Activated T-helper 2 cell treated with anti-CD3 and anti-CD28 coated beads, Interferon-gamma antibody, Interleukin-2, Interleukin-4, amounts not matched to agents 10 μg/mL and 5 μg/mL and 100 μg/mL, durations not matched to agents 14 hours and 24 hours and 36 hours (primary cell): ENCODE results near the gene CLEC16A. TPM values are rescaled to one million over a fixed set of nuclear protein-coding genes. Genes with fewer than 3 reads are reported as not detected.
A peak's percentile ranks its signal among the peaks of the same experiment; 100 is the strongest.

ENCODE experiments used
- DNase-seq: peaks from one replicate; pipeline ENCODE4 v3.0.0; 2021; ENCODE audit warnings: low spot score
- H3K27ac Mint-ChIP-seq: one replicate; pipeline ENCODE4 v1.8.0; 2021; ENCODE audit warnings: mixed read lengths
- H3K27me3 Mint-ChIP-seq: one replicate; pipeline ENCODE4 v1.8.0; 2021; ENCODE audit warnings: low read depth, mixed read lengths
- H3K36me3 Mint-ChIP-seq: one replicate; pipeline ENCODE4 v1.8.0; 2021; ENCODE audit warnings: low read depth, mixed read lengths
- H3K4me1 Mint-ChIP-seq: one replicate; pipeline ENCODE4 v1.8.0; 2021; ENCODE audit warnings: low read depth, mixed read lengths
- H3K4me3 Mint-ChIP-seq: one replicate; pipeline ENCODE4 v1.8.0; 2021; ENCODE audit warnings: low read depth, mild to moderate bottlenecking, moderate library complexity, mixed read lengths
- H3K9me3 Mint-ChIP-seq: one replicate; pipeline ENCODE4 v1.8.0; 2021; ENCODE audit warnings: mixed read lengths
- intact Hi-C: fragments of 100-400 bp; cut with micrococcal nuclease; formaldehyde crosslinking; loops from one replicate; pipeline ENCODE4 v1.15.1; 2023
- total RNA-seq: library from RNA; stranded (reverse); gene quantifications from 2 replicates; pipeline ENCODE4 v1.2.3, GENCODE V29; 2022

CLEC16A gene
- total RNA-seq, 1 donor from 2014 or later: 48.7 TPM

GRCh38 chr16:11123666-11124065 lies 179.3 kb downstream of the CLEC16A start:
- intact Hi-C loops: no loop called here
- H3K27ac Mint-ChIP-seq: no peak overlapping the region

GRCh38 chr16:11125936-11126335 lies 181.6 kb downstream of the CLEC16A start:
- Mint-ChIP-seq H3K27me3 (no peaks in the 10 kb centered on the region), H3K36me3 (peaks cover 53% of the 10 kb centered on the region), H3K9me3 (no peaks in the 10 kb centered on the region), H3K4me3 (no peak overlapping the region), H3K4me1 (peaks cover 64% of the 10 kb centered on the region), H3K27ac (peak overlapping the region; percentile 66)
- intact Hi-C loops: no loop called here
- DNase-seq: no peak

More at GRCh38 chr16:11123666-11124065, 179.3 kb downstream of the CLEC16A start:
- Mint-ChIP-seq H3K9me3 (no peaks in the 10 kb centered on the region), H3K36me3 (peaks cover 67% of the 10 kb centered on the region), H3K4me3 (no peak overlapping the region), H3K4me1 (peaks cover 50% of the 10 kb centered on the region), H3K27me3 (no peaks in the 10 kb centered on the region)
- no peak for DNase-seq

GRCh38 chr16:11126399-11127054 lies 182.2 kb downstream of the CLEC16A start:
- Mint-ChIP-seq H3K27ac (peak overlapping the region; percentile 66), H3K9me3 (no peaks in the 10 kb centered on the region), H3K4me1 (peaks cover 67% of the 10 kb centered on the region), H3K4me3 (no peak overlapping the region), H3K27me3 (no peaks in the 10 kb centered on the region), H3K36me3 (peaks cover 51% of the 10 kb centered on the region)
- no peak for DNase-seq
- intact Hi-C loops: no loop called here

DNA sequence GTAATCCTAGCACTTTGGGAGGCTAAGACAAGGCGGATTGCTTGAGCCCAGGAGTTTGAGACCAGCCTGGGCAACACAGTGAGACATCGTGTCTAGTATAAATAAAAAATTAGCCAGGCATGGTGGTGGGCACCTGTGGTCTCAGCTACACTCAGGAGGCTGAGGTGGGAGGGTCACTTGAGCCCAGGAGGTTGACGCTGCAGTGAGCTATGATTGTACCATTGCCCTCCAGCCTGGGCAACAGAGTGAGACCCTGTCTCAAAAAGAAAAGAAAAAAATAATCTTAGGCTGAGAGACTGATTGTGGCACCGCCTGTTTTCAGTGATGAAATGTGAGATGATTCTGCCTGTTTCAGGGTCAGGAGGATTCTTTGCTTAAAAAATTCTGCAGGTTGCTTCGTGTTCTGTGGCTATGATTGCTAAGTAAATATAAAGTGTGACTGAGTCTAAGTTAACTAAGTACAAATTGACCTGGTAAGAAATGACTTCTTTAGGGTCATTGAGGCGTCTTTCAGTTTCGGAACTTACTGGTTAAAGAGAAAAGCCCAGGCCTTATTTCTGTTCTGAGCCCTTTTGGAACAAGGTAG lies 183.3 kb downstream of the CLEC16A start:
- H3K27ac Mint-ChIP-seq: peak overlapping the region; percentile 96
- H3K36me3 Mint-ChIP-seq: peaks cover 51% of the 10 kb centered on the region
- intact Hi-C loops: loop anchor here (2.0 kb wide), 1 partner anchor 13 kb away; no protein-coding TSS in a partner anchor
- no peaks in the 10 kb centered on the region for H3K27me3 Mint-ChIP-seq
- H3K9me3 Mint-ChIP-seq: no peaks in the 10 kb centered on the region
- no peak overlapping the region for H3K4me3 Mint-ChIP-seq
- DNase-seq: no peak
- H3K4me1 Mint-ChIP-seq: peaks cover 70% of the 10 kb centered on the region

- DNase-seq: peak; percentile 38
- intact Hi-C loops: loop anchor here (2.0 kb wide), 1 partner anchor 14 kb away; no protein-coding TSS in a partner anchor
- Mint-ChIP-seq H3K9me3 (no peaks in the 10 kb centered on the region), H3K36me3 (peaks cover 49% of the 10 kb centered on the region), H3K4me1 (peaks cover 76% of the 10 kb centered on the region), H3K4me3 (peak overlapping the region; percentile 60), H3K27me3 (no peaks in the 10 kb centered on the region), H3K27ac (peak overlapping the region; percentile 96)
Measured at GRCh38 chr16:11128211-11129141, 184.1 kb downstream of the CLEC16A start.

DNA sequence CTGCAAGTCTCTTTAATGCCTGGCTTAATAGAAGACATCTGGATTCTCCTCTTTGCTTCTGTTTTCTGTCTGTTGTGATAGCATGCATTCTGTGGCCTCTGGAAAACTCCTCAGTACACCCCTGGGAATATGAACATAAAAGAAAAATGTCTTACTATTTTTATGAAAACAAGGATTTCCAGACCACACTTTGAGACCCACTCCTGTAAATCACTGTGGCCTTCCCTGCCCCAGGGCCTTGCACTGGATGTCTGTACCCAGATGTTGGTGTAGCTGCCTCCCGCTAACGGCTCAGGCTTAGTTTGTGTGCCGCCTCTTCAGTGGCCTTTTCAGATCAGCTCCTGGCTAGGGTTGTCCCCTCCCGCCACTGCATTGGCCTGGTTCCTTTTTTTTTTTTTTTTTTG lies 185.0 kb downstream of the CLEC16A start:
- H3K36me3 Mint-ChIP-seq: peaks cover 40% of the 10 kb centered on the region
- H3K27me3 Mint-ChIP-seq: no peaks in the 10 kb centered on the region
- intact Hi-C loops: loop anchor here (2.0 kb wide), 1 partner anchor 15 kb away; no protein-coding TSS in a partner anchor
- peak overlapping the region; percentile 4 for H3K4me3 Mint-ChIP-seq
- peak overlapping the region; percentile 92 for H3K27ac Mint-ChIP-seq
- H3K9me3 Mint-ChIP-seq: no peaks in the 10 kb centered on the region
- peaks cover 71% of the 10 kb centered on the region for H3K4me1 Mint-ChIP-seq
- DNase-seq: no peak

DNA sequence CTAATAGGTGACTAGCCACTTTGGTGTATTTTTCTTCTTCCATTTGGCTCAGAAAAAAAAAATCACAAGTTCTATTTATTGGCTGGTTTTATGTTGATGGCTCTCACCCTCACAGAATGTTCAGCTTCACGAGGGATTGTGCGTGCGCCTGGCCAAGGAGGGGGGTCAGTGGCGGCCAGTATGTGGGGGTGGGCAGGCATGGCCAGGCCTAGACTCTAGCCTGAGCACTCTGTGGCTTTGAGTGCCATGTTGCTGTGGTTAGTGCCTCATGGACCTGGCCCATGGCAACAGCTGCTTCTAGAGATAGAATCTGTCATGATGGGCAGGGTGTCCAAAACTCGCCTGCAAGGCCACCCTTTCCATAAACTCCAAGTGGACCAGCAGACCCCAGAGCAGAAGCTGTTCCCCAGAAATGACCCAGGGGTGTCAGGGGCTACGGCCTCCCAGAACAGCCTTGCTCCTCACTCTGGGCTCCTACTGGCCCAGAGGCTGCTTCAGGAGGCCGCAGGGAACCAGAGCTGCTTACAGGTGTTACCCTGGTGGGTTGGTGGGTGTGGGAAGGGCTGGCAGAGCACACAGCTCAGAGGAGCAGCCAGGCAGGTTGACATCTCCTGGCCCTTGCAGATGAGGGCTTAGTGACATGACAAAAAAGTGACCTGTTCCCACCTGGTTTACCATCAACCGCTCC lies 186.8 kb downstream of the CLEC16A start:
- DNase-seq: no peak
- Mint-ChIP-seq H3K36me3 (peaks cover 45% of the 10 kb centered on the region), H3K4me3 (no peak overlapping the region), H3K27me3 (no peaks in the 10 kb centered on the region), H3K27ac (peak overlapping the region; percentile 92), H3K4me1 (peaks cover 83% of the 10 kb centered on the region), H3K9me3 (no peaks in the 10 kb centered on the region)
- intact Hi-C loops: loop anchor here (1.0 to 2.0 kb wide), 2 partner anchors 26 to 30 kb away; no protein-coding TSS in a partner anchor

GRCh38 chr16:11131706-11132105 lies 187.3 kb downstream of the CLEC16A start:
- Mint-ChIP-seq H3K27ac (peak overlapping the region; percentile 92), H3K4me3 (peak overlapping the region; percentile 31), H3K9me3 (no peaks in the 10 kb centered on the region), H3K36me3 (peaks cover 45% of the 10 kb centered on the region), H3K4me1 (peaks cover 83% of the 10 kb centered on the region), H3K27me3 (no peaks in the 10 kb centered on the region)
- no peak for DNase-seq
- intact Hi-C loops: loop anchor here (2.0 kb wide), 1 partner anchor 31 kb away; no protein-coding TSS in a partner anchor

DNA sequence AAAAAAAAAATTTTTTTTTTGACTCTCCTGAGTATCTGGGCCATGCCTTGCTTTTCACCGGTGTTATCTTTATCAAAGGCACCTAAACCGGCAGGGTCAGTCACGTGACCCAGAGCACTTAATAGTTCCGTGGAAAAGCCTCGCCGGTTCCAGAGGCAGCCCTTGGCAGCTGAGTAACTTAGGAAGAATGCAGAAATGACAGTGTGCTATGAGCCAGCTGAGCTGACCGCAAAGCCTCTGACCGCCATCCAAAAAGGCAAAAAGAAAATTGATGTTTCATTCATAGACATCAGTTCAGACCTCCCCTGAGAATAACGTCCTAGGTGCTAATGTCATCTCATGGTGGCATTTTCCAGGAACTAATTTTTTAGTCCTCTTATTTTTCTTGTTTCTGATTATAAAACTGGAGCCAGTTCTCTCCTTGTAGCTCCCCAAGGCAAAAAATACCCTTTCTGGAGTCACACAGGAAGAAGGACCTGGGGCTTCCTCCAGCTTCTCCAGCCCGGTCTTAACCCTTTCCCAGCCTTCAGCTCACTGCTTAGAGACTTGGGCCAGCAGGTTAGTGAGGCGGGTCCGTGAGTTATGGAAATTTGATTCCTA lies 189.1 kb downstream of the CLEC16A start:
- Mint-ChIP-seq H3K27ac (peak overlapping the region; percentile 92), H3K4me1 (peaks cover 83% of the 10 kb centered on the region)

GRCh38 chr16:11134722-11135463 lies 190.5 kb downstream of the CLEC16A start:
- Mint-ChIP-seq H3K36me3 (peaks cover 51% of the 10 kb centered on the region), H3K27me3 (no peaks in the 10 kb centered on the region), H3K4me1 (peaks cover 84% of the 10 kb centered on the region), H3K9me3 (no peaks in the 10 kb centered on the region), H3K4me3 (no peak overlapping the region), H3K27ac (no peak overlapping the region)
- DNase-seq: no peak
- intact Hi-C loops: no loop called here

More for the DNA sequence above, 189.1 kb downstream of the CLEC16A start:
- Mint-ChIP-seq H3K4me3 (no peak overlapping the region), H3K36me3 (peaks cover 54% of the 10 kb centered on the region), H3K9me3 (no peaks in the 10 kb centered on the region), H3K27me3 (no peaks in the 10 kb centered on the region)
- intact Hi-C loops: no loop called here
- DNase-seq: peak; percentile 20

- Mint-ChIP-seq H3K36me3 (peaks cover 53% of the 10 kb centered on the region), H3K4me3 (no peak overlapping the region), H3K4me1 (peaks cover 84% of the 10 kb centered on the region), H3K27me3 (no peaks in the 10 kb centered on the region), H3K27ac (no peak overlapping the region), H3K9me3 (no peaks in the 10 kb centered on the region)
- intact Hi-C loops: no loop called here
- no peak for DNase-seq
Measured at GRCh38 chr16:11135464-11135973, 191.2 kb downstream of the CLEC16A start.
